HL-60 (cell line): Measurements from ENCODE around the gene FCN3.

Experiments
- DNase-seq, 2 experiments: peaks; one replicate each; pipeline ENCODE4 v3.0.0-alpha.2; 2010 to 2020; ENCODE audit warnings: low read depth in 1 of 2, low spot score in 1 of 2
- H3K27ac ChIP-seq: fragments of 250-450 bp; sonication (Bioruptor Pico); replicated peaks from 2 replicates; pipeline ENCODE4 v1.5.1; 2020; ENCODE audit warnings: mild to moderate bottlenecking, moderate library complexity
- H3K27me3 ChIP-seq: fragments of 250-450 bp; sonication (Bioruptor Pico); 2 replicates; pipeline ENCODE4 v1.5.1; 2021; ENCODE audit warnings: mild to moderate bottlenecking, moderate library complexity; ENCODE audit not compliant: insufficient read depth, poor library complexity, severe bottlenecking
- H3K4me3 ChIP-seq: replicated peaks from 2 replicates; pipeline ENCODE4 v1.5.1; 2011; ENCODE audit warnings: mild to moderate bottlenecking, control low read depth, low read length; ENCODE audit not compliant: insufficient read depth
- GABPA ChIP-seq: IDR thresholded peaks from 2 replicates; pipeline ENCODE4 v1.6.1; 2012; ENCODE audit warnings: low read depth
- POLR2AphosphoS5 ChIP-seq: IDR thresholded peaks from 2 replicates; pipeline ENCODE4 v1.6.1; 2012; ENCODE audit warnings: low read depth
- SPI1 ChIP-seq: IDR thresholded peaks from 2 replicates; pipeline ENCODE4 v1.6.1; 2012; ENCODE audit warnings: low read depth, mild to moderate bottlenecking, borderline replicate concordance
- TF ChIP-seq, protein P1 (sequence below): IDR thresholded peaks from 2 replicates; pipeline ENCODE4 v1.6.1; 2012; ENCODE audit warnings: low read depth; ENCODE audit not compliant: insufficient replicate concordance
- TF ChIP-seq, protein P2 (sequence below): IDR thresholded peaks from one replicate; pipeline ENCODE4 v1.5.1; 2011; ENCODE audit warnings: low read length, control low read depth, inconsistent platforms; ENCODE audit not compliant: insufficient read depth

Gene FCN3

DNA sequence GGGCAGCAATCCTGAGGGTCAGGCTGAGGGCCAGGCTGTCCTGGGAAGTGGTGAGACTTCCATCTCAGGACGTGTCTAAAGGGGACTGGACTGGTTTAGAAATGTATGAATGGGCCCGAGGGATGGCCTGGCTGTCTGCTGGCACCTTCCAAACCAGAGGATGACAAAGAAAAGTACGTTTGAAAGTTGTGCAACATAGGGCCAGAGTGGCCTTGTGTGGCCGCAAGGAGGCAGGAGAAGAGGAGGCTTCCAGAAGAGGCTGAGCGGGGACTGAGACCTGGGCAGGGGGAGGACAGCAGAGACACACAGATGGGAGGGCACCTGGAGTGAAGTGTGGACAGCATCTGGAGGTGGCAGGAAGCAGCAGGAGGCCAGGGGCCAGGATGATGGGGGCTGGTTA, 35.4 kb downstream of the FCN3 start:
- peak; percentile 52 to 71 for DNase-seq
- Histone ChIP-seq H3K27me3 (no peaks in the 10 kb centered on the region), H3K4me3 (no peak overlapping the region), H3K27ac (peak overlapping the region; percentile 34)
- TF ChIP-seq POLR2AphosphoS5 (no peak), SPI1 (no peak)
- TF ChIP-seq, protein P1, sequence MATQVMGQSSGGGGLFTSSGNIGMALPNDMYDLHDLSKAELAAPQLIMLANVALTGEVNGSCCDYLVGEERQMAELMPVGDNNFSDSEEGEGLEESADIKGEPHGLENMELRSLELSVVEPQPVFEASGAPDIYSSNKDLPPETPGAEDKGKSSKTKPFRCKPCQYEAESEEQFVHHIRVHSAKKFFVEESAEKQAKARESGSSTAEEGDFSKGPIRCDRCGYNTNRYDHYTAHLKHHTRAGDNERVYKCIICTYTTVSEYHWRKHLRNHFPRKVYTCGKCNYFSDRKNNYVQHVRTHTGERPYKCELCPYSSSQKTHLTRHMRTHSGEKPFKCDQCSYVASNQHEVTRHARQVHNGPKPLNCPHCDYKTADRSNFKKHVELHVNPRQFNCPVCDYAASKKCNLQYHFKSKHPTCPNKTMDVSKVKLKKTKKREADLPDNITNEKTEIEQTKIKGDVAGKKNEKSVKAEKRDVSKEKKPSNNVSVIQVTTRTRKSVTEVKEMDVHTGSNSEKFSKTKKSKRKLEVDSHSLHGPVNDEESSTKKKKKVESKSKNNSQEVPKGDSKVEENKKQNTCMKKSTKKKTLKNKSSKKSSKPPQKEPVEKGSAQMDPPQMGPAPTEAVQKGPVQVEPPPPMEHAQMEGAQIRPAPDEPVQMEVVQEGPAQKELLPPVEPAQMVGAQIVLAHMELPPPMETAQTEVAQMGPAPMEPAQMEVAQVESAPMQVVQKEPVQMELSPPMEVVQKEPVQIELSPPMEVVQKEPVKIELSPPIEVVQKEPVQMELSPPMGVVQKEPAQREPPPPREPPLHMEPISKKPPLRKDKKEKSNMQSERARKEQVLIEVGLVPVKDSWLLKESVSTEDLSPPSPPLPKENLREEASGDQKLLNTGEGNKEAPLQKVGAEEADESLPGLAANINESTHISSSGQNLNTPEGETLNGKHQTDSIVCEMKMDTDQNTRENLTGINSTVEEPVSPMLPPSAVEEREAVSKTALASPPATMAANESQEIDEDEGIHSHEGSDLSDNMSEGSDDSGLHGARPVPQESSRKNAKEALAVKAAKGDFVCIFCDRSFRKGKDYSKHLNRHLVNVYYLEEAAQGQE = no peak

DNA sequence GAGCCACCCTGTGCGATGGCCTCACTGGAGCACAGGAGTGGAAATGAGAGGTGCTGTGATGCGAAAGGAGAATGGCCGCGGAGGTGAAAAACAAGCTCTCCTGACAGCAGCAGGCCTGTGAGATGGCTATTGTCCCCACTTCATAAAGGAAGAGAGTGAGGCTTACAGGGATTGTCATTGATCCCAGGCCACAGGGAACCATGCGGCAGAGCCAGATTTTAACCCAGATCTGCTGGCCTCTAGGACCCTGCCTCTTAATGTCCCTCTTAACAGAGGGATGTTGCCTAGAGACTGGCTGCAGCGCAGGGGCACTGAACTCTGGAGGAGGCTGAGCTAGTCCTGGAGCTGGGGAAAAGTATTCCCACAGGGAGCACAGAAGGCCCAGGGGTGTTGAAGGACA, 35.9 kb downstream of the FCN3 start:
- no peak for DNase-seq
- Histone ChIP-seq H3K27ac (peak overlapping the region; percentile 34), H3K27me3 (no peaks in the 10 kb centered on the region), H3K4me3 (no peak overlapping the region)
- TF ChIP-seq SPI1 = no peak

DNA sequence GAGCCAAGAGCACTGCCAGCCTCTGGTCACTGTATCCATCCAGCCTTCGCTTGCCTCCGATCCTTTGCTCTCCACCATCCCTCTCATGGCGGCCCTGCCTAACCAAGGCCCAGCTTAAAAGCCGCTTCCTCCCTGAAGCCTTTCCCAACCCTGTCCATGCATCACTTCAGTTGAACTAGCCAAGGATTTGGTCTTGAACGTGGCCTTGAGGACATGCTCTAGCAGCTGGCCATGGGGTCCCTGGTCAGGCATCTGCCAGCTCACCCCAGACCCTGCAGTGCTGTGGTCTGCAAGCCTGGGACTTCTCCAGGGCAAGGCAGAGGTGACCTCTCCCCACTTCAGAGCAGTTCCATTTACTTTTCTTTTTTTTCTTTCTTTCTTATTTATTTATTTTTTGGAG, 37.9 kb downstream of the FCN3 start:
- Histone ChIP-seq H3K27me3 (no peaks in the 10 kb centered on the region), H3K27ac (no peak overlapping the region), H3K4me3 (no peak overlapping the region)
- DNase-seq = no peak
- TF ChIP-seq POLR2AphosphoS5 = no peak
- TF ChIP-seq GABPA = no peak
- TF ChIP-seq, protein P2, sequence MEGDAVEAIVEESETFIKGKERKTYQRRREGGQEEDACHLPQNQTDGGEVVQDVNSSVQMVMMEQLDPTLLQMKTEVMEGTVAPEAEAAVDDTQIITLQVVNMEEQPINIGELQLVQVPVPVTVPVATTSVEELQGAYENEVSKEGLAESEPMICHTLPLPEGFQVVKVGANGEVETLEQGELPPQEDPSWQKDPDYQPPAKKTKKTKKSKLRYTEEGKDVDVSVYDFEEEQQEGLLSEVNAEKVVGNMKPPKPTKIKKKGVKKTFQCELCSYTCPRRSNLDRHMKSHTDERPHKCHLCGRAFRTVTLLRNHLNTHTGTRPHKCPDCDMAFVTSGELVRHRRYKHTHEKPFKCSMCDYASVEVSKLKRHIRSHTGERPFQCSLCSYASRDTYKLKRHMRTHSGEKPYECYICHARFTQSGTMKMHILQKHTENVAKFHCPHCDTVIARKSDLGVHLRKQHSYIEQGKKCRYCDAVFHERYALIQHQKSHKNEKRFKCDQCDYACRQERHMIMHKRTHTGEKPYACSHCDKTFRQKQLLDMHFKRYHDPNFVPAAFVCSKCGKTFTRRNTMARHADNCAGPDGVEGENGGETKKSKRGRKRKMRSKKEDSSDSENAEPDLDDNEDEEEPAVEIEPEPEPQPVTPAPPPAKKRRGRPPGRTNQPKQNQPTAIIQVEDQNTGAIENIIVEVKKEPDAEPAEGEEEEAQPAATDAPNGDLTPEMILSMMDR = no peak
- TF ChIP-seq SPI1 = no peak
- TF ChIP-seq, protein P1 = no peak

DNA sequence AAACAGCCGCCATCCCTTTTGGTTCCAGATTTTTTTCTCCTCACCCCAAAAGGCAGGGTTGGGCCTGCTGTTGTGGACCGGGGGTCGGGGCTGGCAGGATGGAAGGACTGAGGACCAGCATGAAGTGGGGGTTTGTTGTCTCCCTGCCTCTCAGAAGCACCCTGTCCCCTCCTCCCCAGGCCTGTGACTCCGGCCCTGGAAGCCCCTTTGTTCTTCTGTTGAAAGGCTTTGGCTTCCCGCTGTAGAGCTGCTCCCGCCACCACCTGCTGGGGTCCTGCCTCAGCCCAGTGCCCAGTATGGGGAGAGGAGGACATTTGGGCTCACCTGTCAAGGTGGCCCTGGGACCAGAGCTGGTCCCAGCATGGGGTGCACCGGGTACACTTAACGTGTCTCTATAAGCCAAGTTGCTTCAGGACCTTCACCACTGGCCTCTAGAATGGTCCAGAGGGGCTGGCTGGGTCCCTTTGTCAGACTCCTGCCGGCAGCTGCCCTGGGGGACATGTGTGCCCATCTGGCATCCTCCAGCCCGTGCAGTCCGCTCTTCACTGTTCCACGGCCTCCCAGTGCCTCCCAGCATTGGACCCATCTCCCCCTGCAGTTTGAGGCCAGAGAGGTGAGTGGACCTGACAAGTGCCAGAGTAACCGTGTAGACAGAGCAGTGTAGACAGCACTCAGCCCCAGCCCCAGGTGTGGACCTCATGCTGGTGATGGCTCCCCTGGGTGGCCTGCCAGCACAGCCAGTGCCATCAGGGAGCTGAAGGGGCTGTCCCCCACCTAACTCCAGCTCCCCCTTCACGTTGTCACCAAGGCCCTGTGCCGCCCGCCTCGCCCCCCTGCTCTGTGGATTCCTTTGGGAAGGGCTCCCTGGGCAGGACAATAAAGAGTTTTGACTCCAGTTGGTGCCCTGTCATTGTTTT, 38.9 kb downstream of the FCN3 start:
- no peak overlapping the region for H3K4me3 ChIP-seq
- TF ChIP-seq, protein P2 = no peak
- TF ChIP-seq SPI1 = no peak
- no peak for TF ChIP-seq GABPA
- no peak for TF ChIP-seq POLR2AphosphoS5
- TF ChIP-seq, protein P1 = no peak
- no peak for DNase-seq
- no peaks in the 10 kb centered on the region for H3K27me3 ChIP-seq
- H3K27ac ChIP-seq = no peak overlapping the region
